CMK (cell line): Measurements from ENCODE around the gene SLCO4C1.
"Not testable (repeated sequence)": the region's sequence is repeated elsewhere in the genome, so short reads cannot be mapped to it uniquely, and the experiment has no call there.

Source experiments
- DNase-seq: peaks from one replicate; pipeline ENCODE4 v3.0.0-alpha.2; 2010; ENCODE audit warnings: low read depth

SLCO4C1 gene

DNA sequence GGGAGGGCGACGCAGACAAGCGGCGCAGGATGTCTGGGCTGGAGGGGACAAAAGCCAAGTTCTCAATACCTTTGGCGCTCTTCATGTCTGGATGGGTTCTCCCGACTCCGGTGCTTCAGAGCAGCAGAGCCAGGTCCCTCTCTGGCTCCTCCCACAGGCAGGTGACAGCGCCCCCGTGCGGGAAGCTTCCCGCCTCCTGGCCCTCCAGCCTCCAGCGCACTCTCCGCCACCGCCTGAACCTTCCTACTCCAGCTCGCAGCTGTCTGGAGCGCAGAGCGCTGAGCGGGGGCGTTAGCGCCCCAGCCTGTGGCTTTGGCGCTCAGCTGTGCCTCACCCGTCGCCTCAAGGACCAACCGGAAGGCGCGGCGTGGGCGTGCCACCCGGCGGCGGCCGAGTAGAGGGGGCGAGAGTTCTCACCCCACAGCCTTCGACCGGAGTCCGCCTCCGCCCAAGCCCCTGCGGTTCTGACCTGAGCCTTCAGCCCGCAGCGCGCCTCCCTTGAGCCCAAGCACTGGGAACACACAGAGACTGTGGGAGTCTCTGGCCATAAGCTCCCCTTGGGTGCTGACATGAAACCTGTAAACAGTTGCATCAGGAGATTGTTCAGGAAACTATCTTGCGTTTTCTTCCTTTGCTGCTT, at the start of gene SLCO4C1:
TSS of gene SLCO4C1 (minus strand) at position 107 of the 640 bp plus-strand sequence. CDS start at position 85, 22 bp downstream.
- DNase-seq, result peak; percentile 68

- DNase-seq, result no peak
Observed at GRCh38 chr5:102341681-102342288, 45.7 kb upstream of the SLCO4C1 start.

GRCh38 chr5:102324714-102325113, 28.6 kb upstream of the SLCO4C1 start:
- no peak for DNase-seq

- not testable (repeated sequence) for DNase-seq
Observed at GRCh38 chr5:102318801-102319200, 22.7 kb upstream of the SLCO4C1 start.

DNA sequence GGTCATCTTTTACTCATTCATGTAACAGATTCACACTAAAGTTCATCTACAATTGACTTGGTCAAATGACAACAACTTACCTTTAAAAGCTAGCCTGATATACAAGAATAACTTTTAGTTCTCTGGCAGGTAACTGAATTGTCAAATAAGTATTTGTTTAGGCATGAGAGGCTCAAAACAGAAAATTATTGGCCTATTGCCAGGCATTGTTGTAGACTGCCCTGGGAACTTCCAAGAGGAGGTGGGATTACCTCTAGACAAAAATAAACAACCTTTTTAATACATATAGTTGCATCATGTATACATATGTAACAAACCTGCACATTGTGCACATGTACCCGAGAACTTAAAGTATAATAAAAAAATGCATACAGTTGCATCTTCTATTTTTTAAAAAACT, 18.2 kb upstream of the SLCO4C1 start:
- DNase-seq, result no peak

DNA sequence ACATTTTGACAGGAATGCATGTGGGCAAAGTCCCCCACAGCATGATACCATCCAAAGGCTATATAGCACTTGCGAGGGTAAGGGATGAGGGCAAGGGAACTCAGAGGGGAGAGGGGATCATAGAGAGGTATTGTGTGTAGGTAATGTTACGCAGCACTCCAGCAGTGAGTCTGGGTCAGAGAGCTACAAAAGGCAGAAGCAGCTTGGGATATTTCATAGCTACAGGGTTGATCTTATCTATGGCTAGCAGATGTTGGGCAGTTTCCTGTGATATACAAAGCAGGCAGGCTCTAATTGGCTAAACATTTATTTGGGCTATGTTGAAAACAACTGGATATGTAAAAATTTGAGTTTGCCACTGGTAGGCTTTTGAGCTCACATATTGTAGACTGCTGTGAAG, 17.8 kb upstream of the SLCO4C1 start:
- DNase-seq, result peak; percentile 18

DNA sequence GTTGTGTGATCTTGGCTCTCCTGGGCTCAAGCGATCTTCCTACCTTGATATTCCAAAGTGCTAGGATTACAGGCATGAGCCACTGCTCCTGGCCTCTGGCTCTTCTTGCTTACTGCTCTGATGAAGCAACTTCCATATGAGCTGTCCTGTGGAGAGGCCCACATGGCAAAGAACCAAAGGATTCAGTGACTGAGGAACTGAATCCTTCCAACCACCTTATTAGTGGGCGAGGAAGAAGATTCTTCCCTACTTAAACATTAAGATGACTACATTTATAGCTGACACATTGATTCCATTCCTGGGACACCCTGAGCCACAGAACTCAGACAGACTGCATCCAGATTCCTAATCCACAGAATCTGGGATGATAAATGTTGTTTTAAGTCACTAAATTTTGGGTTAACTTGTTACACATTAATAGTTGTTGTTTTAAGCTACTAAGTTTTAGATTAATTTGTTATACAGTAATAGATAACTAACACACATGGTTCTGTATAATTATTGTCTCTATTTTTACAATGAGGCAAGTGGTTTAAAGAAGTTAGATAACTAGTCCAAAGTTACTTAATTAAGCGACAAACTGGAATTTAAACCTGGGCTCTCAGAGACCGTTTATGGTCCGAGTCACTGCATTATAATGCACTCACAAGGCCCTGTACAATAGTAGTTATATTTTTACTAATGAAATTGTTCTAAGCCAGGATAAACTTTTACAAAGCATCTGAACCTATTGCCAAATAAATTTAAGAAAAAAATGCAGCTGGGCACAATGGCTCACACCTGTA, 16.7 kb upstream of the SLCO4C1 start:
- no peak for DNase-seq

DNA sequence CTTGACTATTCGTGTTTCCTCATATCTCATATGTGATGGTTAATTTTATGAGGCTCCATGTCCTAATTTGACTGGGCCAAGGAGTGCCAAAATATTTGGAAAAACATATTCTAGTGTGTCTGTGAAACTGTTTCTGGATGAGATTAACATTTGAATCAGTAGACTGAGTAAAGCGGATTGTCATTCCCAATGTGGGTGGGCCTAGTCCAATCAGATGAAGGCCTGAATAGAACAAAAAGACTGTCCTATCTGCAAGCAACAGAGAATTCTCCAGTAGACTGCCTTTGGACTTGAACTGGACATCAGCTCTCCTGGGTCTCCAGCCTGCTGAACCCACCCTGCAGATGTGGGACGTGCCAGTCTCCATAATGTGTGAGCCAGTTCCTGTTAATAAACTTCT, 13.5 kb upstream of the SLCO4C1 start:
- no peak for DNase-seq

- no peak for DNase-seq
Observed at GRCh38 chr5:102307232-102307631, 11.1 kb upstream of the SLCO4C1 start.

DNA sequence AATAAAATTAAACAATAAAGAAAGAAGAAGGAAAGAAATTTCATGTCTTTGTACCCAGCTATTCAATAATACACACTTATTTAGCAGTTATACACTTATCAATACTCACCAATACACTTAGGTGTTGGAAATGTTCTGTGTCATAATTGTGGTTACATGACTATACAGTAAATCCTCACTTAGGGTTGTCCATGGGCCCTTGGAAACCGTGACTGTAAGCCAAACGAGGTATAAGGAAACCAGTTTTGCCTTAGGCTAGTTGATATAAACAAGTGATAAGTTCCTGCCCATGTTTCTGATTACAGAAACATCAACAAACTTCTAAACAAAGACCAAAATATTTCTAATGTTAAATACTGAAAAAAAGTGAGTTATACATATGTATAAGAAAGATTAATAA, 10.0 kb upstream of the SLCO4C1 start:
- no peak for DNase-seq

- no peak for DNase-seq
Observed at GRCh38 chr5:102295534-102296177, 428 bp downstream of the SLCO4C1 start.

GRCh38 chr5:102294886-102295395, 1.1 kb downstream of the SLCO4C1 start:
- no peak for DNase-seq

DNA sequence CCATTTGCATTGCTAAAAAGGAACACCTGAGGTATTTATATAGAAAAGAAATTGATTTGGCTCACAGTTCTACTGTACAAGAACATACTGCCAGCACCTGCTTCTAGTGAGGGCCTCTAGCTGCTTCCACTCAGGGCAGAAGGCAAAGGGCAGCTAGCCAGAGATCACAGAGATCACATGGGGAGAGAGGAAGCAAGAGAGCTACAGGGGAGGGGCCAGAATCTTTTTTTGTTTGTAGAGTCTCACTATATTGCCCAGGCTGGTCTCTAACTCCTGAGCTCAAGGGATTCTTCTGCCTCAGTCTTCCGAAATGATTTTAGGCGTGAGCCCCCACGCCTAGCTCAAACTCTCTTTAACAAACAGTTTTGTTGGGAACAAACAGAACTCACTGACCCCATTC, 6.1 kb downstream of the SLCO4C1 start:
- no peak for DNase-seq

DNA sequence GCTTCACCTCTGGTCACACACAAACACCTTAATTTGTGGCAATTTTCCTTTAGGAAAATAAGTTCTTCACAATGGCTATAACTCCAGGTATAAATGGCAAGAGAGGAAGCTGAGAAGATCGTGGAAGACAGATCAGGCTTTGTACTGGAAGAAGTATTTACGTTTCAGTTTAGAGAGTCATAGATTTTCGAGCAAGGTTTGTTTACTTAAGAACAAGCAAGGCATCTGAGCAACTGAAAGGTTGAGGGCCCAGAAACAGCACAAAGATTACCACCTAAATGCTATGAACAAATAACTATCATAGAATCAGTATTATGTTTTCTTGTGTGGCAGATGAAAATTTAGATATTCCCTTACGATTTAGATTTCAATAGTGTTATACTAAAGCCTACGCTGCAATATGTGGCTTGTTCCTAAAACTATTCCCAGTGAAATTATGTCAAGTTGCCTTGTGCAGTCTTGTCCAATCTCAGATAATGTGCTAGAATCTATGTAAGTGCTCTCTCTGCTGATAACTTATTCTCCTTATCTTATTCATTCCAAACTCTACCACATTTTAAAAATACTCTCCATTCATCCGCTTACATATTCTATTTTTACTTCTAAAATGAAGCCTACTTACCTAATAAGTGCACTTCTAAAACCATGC, 6.7 kb downstream of the SLCO4C1 start:
- DNase-seq, result no peak

DNA sequence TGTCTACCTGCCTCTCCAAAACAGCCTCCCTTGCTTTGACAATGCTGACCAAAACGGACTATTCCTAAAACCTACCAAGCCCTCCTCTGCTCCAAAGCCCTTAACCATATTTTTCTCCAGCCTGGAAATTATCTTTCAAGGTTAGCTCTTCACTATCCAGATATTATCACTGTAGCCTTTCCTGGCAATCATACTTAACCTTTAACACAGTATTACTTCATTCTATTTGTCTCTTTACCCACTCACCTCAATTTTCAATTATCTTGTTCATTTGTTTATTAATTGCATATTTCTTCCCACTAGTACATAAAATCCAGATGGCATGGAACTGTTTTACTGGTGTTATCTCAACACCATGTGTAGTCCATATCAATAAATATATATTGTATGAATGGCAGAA, 7.5 kb downstream of the SLCO4C1 start:
- DNase-seq, result no peak

GRCh38 chr5:102286476-102286875, 9.6 kb downstream of the SLCO4C1 start:
- no peak for DNase-seq

DNA sequence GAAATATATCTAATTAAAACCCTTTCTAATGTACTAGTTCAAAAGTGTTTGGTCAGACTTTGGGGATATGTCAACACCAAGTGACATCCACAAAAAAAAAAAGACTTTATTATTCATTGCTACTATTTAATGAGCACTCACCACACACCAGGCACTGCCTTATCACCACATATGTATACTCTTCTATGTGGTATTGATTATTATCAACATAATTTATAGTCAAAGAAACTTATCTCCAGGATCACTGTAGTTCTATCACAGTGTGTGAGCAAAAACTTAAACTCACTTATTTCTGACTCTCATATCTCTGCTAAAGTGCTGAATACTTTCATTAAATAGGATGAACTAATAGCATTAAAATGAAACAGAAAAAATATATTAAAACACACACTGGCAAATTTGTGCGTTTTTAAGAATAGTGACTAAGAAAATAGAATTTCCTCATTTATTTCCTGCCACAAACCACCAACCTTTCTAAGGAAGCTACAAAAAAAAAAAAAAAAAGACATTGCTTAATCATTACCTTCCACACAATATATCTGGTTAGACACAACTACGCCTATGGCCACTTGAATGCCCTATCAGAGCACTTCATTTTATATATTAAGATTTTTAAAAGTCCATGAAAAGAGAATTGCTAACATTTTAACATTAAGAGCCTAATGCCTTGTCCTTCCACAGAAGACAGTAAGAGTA, 12.8 kb downstream of the SLCO4C1 start:
- DNase-seq, result no peak

DNA sequence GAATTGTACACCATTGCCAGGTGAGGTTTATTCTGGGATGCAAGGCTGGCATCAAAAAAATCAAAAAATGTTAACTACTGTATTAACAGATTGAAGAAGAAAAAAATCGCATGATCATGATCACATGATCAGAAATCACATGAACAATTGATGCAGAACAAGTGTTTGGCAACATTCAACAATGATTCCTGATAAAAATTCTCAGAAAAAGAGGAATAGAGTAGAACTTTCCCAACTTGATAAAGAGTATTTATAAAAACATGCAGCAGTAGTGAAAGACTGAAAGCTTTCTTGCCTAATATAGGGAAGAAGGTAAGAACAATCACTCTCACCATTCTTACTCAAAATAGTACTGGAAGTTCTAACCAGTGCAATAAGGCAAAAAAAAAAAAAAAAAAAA, 16.4 kb downstream of the SLCO4C1 start:
- no peak for DNase-seq

GRCh38 chr5:102278231-102278630, 17.9 kb downstream of the SLCO4C1 start:
- DNase-seq, result no peak

- DNase-seq, result no peak
Observed at GRCh38 chr5:102277144-102277543, 18.9 kb downstream of the SLCO4C1 start.

DNA sequence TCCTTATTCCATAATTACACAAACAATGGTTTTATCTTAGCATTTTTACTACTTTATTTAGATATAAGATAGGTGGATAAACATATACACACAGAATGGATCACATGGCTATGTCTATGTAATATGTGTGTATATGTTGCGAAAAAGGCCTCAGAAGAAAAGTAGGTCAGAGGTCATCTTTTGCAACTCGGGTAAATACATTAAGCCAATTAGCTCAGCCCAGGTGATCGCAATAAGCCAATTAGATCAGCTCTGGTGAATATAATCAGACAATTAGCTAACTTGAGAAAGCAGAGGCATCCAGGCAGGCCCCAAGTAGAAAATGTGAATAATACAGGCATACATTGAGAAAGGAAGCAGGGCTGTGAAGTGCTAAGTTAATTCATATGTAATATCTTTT, 24.3 kb downstream of the SLCO4C1 start:
- DNase-seq, result no peak
